A673 (cell line): ENCODE measurements around the gene CPNE2. TPM values are rescaled to one million over a fixed set of nuclear protein-coding genes. Genes with fewer than 3 reads are reported as not detected.
"Not testable (repeated sequence)": the region's sequence is repeated elsewhere in the genome, so short reads cannot be mapped to it uniquely, and the experiment has no call there.

ENCODE experiments used
- BruUV-seq: library from RNA; stranded (reverse); fragments of 400-500 nt; replicated peaks from 2 replicates; lab custom pipeline; 2021; lab: Mats Ljungman, UMichigan
- CTCF ChIA-PET: fragments of 300-600 bp; sonication (Branson Sonifier 250); formaldehyde crosslinking; loops from one replicate; lab custom pipeline; 2022; ENCODE audit warnings: antibody characterized with exemption; lab: Charles Lee
- POLR2A ChIA-PET: fragments of 300-600 bp; sonication (Branson Sonifier 250); formaldehyde crosslinking; loops from one replicate; lab custom pipeline; 2022; ENCODE audit warnings: antibody characterized with exemption; ENCODE audit not compliant: low non-redundant PET; lab: Charles Lee
- DNase-seq: peaks from one replicate; pipeline ENCODE4 v3.0.0-alpha.2; 2015; ENCODE audit warnings: low spot score
- H3K27ac ChIP-seq: fragments of 200-600 bp; sonication (generic); 2 replicates; pipeline ENCODE4 v1.5.1; 2016; ENCODE audit warnings: mixed run types, low read depth, mild to moderate bottlenecking, mixed read lengths, antibody characterized with exemption, low read length; ENCODE audit not compliant: poor library complexity, severe bottlenecking
- H3K27me3 ChIP-seq: fragments of 200-600 bp; sonication (generic); replicated peaks from 2 replicates; pipeline ENCODE4 v1.6.1; 2017; ENCODE audit warnings: mixed run types, low read depth, mild to moderate bottlenecking, mixed read lengths, antibody characterized with exemption, low read length; ENCODE audit not compliant: insufficient read depth, poor library complexity
- H3K36me3 ChIP-seq: fragments of 200-600 bp; sonication (generic); 2 replicates; pipeline ENCODE4 v1.6.1; 2016; ENCODE audit warnings: mixed run types, mild to moderate bottlenecking, mixed read lengths, antibody characterized with exemption, low read length; ENCODE audit not compliant: insufficient read depth, poor library complexity, severe bottlenecking
- H3K4me1 ChIP-seq: fragments of 200-600 bp; sonication (generic); 2 replicates; pipeline ENCODE4 v1.6.1; 2017; ENCODE audit warnings: mixed run types, mild to moderate bottlenecking, mixed read lengths, antibody characterized with exemption, low read length; ENCODE audit not compliant: insufficient read depth, poor library complexity, severe bottlenecking
- H3K4me3 ChIP-seq: fragments of 200-600 bp; sonication (generic); 2 replicates; pipeline ENCODE4 v1.5.1; 2016; ENCODE audit warnings: low read depth, mixed run types, mild to moderate bottlenecking, mixed read lengths, low read length; ENCODE audit not compliant: poor library complexity, severe bottlenecking
- H3K9me3 ChIP-seq: fragments of 200-600 bp; sonication (generic); 2 replicates; pipeline ENCODE4 v1.6.1; 2016; ENCODE audit warnings: mixed run types, low read depth, mild to moderate bottlenecking, mixed read lengths, antibody characterized with exemption, low read length; ENCODE audit not compliant: poor library complexity, severe bottlenecking
- EZH2 ChIP-seq: fragments of 200-600 bp; sonication (generic); IDR thresholded peaks from 2 replicates; pipeline ENCODE4 v1.6.1; 2017; ENCODE audit warnings: borderline replicate concordance, low read depth, mild to moderate bottlenecking, mixed read lengths, antibody characterized with exemption, low read length; ENCODE audit not compliant: poor library complexity, severe bottlenecking
- intact Hi-C: fragments of 100-400 bp; cut with micrococcal nuclease; formaldehyde crosslinking; loops from one replicate; pipeline ENCODE4 v1.10.0; 2022; ENCODE audit not compliant: unreplicated experiment
- total RNA-seq: library from RNA; stranded (reverse); gene quantifications from 2 replicates; pipeline ENCODE4 v1.2.3, GENCODE V29; 2021
- TF ChIP-seq, protein P1 (sequence below): fragments of 300-800, 200-600 bp; sonication (generic); conservative IDR thresholded peaks from 2 replicates; pipeline ENCODE4 v1.5.1; 2017; ENCODE audit warnings: low read depth, mild to moderate bottlenecking, antibody characterized with exemption, low read length, moderate library complexity, mixed read lengths

The CPNE2 gene
- total RNA-seq, 1 experiment from 2014 or later = 38.1 TPM

DNA sequence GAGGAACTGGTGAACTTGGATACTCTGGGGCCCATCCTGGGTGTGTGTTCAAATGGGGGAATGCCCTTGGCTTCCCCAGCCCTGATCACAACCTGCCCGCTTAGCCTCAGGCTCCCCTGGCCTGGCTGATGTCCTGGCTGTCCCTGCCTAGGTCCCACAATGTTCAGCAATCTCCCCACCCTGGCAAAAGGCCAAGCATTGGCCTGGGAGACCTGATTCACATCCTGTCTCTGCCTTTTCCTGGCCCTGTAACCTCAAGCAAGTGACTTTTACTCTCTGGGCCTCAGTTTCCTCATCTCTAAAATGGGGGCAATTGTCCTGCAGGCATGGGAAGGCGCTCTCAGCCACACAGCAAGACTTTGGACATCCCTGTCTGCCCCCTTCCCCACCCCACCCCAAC lies 14.4 kb downstream of the CPNE2 start:
- DNase-seq = no peak
- Histone ChIP-seq H3K36me3 (no peaks in the 10 kb centered on the region), H3K4me1 (peaks cover 8% of the 10 kb centered on the region), H3K9me3 (no peaks in the 10 kb centered on the region), H3K27me3 (no peaks in the 10 kb centered on the region), H3K27ac (no peak overlapping the region), H3K4me3 (no peak overlapping the region)
- ChIA-PET CTCF (interaction anchor here (1.3 kb wide), 1 partner anchor 14 kb away, joined by 4 read pairs; no protein-coding TSS in a partner anchor), POLR2A (interaction anchor here (0.6 kb wide), 1 partner anchor 1001 kb away, joined by 3 read pairs; no protein-coding TSS in a partner anchor)
- no TSS peak for BruUV-seq
- no peak for TF ChIP-seq EZH2
- TF ChIP-seq, protein P1, sequence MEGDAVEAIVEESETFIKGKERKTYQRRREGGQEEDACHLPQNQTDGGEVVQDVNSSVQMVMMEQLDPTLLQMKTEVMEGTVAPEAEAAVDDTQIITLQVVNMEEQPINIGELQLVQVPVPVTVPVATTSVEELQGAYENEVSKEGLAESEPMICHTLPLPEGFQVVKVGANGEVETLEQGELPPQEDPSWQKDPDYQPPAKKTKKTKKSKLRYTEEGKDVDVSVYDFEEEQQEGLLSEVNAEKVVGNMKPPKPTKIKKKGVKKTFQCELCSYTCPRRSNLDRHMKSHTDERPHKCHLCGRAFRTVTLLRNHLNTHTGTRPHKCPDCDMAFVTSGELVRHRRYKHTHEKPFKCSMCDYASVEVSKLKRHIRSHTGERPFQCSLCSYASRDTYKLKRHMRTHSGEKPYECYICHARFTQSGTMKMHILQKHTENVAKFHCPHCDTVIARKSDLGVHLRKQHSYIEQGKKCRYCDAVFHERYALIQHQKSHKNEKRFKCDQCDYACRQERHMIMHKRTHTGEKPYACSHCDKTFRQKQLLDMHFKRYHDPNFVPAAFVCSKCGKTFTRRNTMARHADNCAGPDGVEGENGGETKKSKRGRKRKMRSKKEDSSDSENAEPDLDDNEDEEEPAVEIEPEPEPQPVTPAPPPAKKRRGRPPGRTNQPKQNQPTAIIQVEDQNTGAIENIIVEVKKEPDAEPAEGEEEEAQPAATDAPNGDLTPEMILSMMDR = no peak
- intact Hi-C loops = no loop called here

DNA sequence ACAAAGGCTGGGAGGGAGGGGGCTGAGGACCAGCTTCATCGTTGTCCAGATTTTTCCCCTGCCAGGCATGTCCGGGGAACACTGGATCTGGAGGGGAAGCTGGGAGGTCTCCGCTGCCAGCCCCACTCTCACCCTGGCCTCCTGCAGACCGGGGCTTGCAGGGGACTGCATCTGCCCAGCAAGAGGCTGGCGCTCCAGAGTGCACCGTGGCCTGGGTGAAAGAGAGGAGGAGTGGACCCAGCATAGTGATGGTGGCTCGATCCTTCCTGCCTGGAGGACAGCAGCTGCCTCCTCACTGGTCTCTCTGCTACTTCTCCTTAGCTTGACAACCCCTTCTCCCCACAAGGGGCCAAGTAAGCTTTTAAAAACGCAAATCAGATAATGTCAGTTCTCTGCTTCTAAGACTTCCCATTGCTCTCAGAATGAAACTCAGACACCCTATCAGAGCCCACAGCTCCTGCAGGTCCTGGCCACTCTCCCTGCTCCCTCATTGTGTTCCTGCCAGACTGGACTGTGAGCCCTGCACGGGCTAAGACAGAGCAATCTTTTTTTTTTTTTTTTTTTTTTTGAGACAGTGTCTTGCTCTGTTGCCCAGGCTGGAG lies 15.0 kb downstream of the CPNE2 start:
- ChIA-PET CTCF (interaction anchor here (1.3 kb wide), 1 partner anchor 14 kb away, joined by 4 read pairs; no protein-coding TSS in a partner anchor), POLR2A (interaction anchor here (0.6 kb wide), 1 partner anchor 1002 kb away, joined by 3 read pairs; no protein-coding TSS in a partner anchor)
- BruUV-seq = no TSS peak
- TF ChIP-seq, protein P1 = no peak
- TF ChIP-seq EZH2 = no peak
- no peaks in the 10 kb centered on the region for H3K27me3 ChIP-seq
- no peak overlapping the region for H3K4me3 ChIP-seq
- H3K4me1 ChIP-seq = peaks cover 8% of the 10 kb centered on the region
- no peak for DNase-seq
- intact Hi-C loops = no loop called here
- H3K36me3 ChIP-seq = no peaks in the 10 kb centered on the region
- H3K27ac ChIP-seq = no peak overlapping the region
- H3K9me3 ChIP-seq = no peaks in the 10 kb centered on the region

DNA sequence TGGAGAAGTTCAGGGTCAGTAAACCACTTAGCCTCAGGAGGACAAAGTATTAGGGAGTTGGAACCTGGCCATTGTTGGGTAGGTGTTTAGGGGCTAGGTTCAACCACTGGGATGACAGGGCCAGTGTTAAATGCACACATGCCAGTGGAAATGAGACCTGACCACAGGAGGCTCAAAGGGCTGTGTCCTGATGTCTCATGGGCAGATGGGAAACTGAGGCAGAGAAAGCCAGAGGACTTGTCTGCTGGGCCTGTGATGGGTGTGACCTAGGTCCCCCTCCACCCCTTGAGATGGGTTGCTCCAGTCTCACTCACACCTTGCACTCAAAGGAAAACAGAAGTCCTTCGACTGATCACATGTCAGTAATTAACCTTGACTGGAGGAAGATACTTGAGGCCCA lies 16.0 kb downstream of the CPNE2 start:
- no peaks in the 10 kb centered on the region for H3K4me1 ChIP-seq
- DNase-seq = no peak
- no peaks in the 10 kb centered on the region for H3K27me3 ChIP-seq
- ChIA-PET CTCF (no interaction called here), POLR2A (no interaction called here)
- no TSS peak for BruUV-seq
- TF ChIP-seq, protein P1 = no peak
- no peak for TF ChIP-seq EZH2
- no peaks in the 10 kb centered on the region for H3K9me3 ChIP-seq
- no peak overlapping the region for H3K27ac ChIP-seq
- peaks cover 1% of the 10 kb centered on the region for H3K36me3 ChIP-seq
- intact Hi-C loops = no loop called here
- no peak overlapping the region for H3K4me3 ChIP-seq

DNA sequence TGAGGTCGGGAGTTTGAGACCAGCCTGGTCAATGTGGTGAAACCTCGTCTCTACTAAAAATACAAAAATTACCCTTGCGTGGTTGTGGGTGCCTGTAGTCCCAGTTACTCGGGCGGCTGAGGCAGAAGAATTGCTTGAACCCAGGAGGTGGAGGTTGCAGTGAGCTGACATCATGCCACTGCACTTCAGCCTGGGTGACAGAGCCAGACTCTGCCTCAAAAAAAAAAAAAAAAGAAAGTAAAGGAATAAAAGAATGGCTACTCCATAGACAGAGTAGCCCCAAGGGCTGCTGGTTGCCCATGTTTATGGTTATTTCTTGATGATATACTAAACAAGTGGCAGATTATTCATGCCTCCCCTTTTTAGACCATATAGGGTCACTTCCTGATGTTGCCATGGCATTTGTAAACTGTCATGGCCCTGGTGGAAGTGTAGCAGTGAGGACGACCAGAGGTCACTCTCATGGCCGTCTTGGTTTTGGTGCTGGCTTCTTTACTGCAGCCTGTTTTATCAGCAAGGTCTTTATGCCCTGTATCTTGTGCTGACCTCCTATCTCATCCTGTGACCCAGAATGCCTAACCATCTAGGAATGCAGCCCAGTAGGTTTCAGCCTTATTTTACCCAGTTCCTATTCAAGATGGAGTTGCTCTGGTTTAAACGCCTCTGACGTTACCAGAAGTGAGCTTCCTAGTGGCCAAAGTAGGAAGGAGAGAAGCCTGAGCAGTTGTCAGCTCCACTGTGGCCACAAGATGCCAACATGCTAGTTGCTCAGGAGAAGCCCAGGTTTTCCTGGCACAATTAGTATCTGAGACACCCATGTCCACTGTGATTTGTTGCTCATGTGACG lies 17.1 kb downstream of the CPNE2 start:
- H3K36me3 ChIP-seq, CTCF ChIA-PET, H3K4me3 ChIP-seq, H3K27ac ChIP-seq, H3K9me3 ChIP-seq, H3K27me3 ChIP-seq, DNase-seq, intact Hi-C loops, H3K4me1 ChIP-seq, BruUV-seq: not testable (repeated sequence)
- POLR2A ChIA-PET = interaction anchor here (0.6 kb wide), 1 partner anchor 394 kb away, joined by 6 read pairs; no protein-coding TSS in a partner anchor
